ENCODE results near the gene NOM1.
A peak's percentile ranks its signal among the peaks of the same experiment; 100 is the strongest.

Gene NOM1

DNA sequence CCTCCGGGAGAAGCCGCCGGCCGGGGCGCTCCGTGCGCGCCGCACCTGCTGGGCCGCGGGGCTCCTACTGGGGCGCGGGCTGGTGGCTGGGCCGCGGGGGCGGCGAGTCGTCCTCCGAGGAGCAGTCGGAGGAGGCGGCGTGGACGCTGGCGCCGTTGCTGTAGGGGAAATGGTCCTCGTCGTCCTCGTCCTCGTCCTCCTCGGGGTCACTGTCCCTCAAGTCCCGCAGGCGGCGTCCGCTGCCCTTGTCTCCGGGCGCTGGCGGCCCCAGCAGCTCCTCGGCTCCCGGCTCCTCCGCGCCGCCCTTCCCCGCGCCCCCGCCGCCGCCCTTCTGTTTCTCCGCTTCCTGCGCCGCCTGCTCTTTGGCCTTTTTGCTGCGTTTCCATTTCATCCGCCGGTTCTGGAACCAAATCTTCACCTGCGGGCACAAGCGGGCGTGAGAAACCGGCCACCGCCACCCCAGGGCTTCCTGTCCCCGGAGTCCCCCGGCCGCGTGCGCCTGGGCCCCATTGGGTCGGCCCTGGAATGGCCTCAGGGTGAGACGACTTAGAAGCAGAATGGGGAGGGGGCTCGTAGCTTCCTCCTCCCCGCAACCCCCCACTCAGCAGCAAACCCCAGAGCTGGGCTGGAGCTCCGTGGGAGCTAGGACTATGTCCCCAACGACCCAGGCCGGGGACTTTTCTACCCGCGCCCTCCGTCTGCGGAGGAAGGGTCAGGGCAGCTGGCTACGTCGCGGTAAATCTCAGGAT is 56.1 kb downstream of the NOM1 start:
- DNase-seq: no peak

DNA sequence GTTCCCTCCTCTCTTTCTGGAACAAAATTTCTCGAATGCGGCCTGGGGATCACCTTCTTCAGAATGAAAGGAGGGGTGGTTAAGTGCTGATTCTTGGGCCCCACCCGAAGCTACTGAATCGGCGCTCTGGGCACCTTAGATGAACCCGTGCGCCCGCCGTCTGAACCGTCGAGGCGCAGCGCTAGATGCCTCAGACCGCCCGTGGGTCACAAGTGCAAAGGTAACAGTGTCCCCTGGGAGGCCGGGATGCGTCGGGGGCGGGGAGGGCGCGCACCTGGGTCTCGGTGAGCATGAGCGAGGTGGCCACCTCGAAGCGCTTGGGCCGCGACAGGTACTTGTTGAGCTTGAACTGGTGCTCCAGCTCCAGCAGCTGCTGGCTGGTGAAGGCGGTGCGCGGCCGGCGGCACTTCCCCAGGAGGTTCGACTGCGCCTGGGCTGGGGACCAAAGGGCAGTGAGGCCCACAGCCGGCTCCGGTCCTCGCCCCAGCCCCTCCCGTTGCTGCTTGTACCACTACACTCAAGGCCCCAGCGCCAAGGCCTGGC is 56.8 kb downstream of the NOM1 start:
- no peak for DNase-seq

DNA sequence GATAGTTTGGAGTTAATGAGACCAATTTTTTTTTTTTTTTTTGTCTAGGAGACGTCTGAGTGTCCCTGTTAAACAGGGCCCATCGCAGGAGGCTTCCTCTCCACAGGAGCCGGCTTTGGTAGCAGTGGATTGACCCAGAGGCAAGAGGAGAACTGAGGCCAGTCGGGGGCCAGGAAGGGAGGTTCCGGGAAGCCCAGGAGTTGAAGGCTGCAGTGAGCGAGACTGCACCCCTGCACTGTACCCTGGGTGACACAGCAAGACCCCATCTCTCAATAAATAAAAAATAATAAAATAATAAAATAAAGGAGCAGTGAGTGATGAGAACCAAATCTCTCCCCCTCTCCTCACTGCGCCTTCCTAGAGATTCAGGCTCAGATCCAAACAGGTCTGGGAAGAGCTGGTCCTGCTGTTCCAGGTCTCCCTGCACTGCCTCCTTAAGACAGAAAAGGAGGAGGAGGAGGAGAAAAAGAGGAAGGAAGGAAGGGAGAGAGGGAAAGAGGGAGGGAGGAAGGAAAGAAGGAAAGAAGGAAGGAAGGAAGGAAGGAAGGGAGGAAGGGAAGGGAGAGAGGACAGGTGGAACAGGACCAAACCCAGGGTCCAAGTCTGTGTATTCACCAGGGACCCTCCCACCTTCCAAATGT is 57.4 kb downstream of the NOM1 start:
- DNase-seq: no peak

GRCh38 chr7:157007470-157008066 is 58.1 kb downstream of the NOM1 start:
- no peak for DNase-seq

GRCh38 chr7:157008206-157009169 is 59.0 kb downstream of the NOM1 start:
- DNase-seq: no peak

DNA sequence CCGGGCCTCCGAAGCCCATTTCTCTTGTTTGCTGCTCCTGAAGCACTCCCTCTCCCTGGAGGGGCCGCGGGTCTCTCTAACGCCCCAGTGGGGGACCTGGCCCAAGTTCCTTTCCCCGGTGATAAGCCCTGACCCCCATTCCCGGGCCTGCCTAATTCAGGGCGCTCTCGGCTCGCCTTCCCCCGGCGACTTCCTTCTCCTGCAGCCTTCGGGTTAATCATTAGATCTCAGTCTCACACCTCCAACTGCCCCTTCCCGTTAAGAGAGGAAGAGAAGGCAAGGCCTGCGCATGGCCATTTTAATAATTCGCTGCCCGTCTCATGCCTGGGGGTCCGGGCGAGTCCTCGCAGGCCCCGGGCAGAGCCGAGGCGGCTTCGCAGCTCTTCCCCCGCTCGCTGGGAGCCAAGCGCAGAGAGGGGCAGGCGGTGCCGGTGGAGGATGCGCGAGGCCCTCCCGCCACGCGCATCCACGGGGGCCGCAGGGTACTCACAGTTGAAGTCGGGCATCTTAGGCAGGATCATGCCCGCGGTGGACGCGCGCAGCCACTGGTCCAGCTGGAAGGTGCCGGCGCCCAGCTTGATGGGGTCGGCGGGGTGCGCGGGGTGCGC is 59.8 kb downstream of the NOM1 start:
- no peak for DNase-seq

DNA sequence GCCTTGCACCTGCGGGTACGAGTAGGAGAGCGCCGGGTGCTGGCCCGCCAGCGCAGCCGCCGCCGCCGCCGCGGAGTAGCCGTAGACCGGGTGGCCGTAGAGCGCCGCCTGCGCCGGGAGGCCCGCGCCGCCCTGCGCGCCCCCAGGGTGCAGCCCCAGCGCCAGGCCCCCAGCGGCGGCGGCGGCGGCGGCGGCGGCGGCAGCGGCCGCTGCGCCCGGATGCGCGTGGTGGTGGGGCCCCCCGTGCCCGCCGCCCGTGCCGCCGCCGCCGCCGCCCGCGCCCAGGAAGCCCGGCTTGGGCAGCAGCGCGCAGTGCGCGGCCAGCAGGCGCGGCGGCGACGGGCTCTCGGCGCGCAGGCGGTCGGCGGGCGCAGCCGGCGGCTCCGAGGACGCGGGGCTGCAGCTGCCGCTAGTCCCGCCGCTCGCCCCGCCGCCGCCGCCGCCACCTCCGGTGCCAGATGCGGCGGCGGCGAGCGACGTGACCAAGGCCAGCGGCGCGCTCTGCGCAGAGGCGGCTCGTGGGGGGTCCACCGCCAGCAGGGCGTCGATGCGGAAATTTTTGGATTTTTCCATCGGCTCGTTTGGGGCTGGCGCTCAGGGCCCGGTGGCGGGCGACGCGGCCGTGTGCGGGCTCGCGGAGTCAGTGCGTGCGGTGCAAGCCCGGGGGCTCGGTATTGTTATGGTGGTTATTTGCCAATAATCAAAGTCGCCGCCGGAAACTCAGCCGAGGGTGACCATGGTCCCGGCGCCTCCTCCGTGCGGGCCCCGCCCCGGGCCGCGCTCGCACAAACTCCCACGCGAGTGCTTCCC is 60.5 kb downstream of the NOM1 start:
- no peak for DNase-seq

DNA sequence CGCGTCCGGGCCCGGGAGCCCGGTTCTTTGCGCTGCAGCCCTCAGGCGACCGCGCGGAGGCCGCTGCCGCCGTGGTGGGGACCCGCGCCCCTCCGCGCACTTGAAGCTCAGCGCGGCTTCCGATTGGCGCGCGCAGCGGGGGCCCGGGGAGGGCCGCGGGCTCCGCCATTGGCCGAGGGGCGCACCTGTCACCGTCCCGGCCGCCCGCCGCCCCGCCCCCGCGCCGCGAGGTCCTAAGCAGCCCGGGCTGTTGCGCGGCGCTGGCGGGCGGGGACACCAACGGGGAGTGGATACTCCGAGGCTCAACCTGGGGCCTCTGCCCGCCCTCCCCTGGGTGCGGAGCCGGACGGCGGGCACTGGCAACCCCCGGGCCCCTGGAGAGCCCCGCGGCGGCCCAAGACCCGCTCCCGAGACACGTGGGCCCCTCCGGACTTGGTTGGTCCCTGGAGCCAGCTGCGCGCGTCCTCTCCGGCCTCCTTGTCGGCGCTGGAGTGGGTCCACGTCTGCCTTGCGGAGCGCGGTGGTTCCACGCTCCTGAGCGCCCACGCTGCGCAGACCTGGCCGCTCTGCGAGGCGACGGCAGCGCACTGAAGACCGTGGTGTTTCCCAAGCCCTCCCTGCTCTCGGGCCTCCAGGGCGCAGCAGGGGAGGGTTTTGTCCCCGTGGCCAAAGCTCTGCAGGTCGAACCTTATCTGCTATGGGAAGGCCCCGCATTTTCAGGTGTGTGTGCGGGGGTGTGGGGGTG is 61.2 kb downstream of the NOM1 start, which contains the start of gene MNX1:
Gene MNX1, minus strand, starts transcription at position 76 of the 745 bp plus-strand sequence. CDS start 313 bp downstream, outside the sequence.
- DNase-seq: peak; percentile 81

- DNase-seq: no peak
Measured at GRCh38 chr7:157011333-157012112, 62.0 kb downstream of the NOM1 start.

DNA sequence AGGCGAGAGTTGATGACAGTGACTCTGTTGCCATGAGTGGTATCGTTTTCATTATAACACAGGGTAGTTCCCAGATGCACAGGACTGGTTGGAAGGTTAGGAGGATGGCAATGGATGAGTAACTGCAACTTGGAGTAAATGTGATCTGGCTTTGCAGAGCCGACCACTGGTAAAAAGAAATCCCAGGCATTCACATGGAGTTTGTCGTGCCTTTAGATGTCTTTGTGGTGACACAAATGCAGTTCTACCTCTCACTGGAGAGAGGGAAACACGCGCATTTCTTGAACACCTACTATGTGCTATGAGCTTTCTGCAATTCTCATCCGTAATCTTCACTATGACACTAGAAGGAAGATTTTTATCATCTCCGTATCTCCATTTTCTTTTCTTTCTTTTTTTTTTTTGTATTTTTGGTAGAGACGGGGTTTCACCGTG is 62.6 kb downstream of the NOM1 start:
- no peak for DNase-seq

GRCh38 chr7:157013101-157013500 is 63.6 kb downstream of the NOM1 start:
- DNase-seq: no peak

DNA sequence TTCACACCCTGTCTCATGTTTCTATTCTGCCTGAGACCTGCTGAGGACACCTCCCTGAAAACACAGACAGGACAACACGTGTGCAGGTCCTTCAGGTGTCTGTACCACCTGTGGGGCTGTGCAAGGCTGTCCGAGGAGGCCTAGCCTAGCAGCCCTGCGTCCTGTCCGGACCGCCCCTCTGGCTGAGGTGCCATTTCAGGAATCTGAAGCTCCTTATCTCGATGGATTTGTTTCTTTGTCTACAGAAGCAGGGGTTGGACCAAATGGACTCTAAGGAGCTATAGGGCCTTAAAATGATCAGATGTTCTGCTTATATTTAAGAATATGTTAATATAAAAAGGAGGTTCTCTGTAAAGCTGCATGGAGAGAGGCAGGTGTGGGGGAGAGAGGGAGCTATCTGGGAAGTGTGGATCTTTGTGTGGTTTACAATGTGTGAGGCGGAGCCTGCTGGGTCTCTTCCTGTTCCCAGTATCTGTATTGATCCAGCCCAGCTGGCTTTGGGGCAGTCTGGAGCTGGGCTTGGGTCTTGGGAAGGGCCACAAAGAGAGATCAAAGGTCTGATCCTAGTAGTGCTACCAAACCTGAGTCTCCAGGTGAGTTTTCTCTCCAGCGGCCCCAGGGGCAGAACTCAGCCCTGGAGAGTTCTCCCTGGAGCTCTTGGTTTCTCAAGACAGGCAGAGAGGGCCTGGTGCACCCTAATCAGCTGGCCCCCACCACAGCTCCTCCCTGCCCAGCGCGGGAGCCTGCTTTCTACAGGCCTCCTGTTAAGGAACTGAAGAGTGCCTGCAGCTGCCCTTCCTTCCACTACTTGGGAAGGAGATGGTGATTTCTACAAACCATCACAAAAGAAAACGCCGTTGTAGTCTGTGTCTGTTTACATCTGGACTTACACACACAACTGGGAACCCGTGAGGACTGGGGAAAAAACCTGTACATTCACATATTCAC is 64.4 kb downstream of the NOM1 start:
- DNase-seq: no peak

- DNase-seq: no peak
Measured at GRCh38 chr7:157014635-157015555, 65.4 kb downstream of the NOM1 start.

GRCh38 chr7:157016024-157016351 is 66.5 kb downstream of the NOM1 start:
- DNase-seq: no peak

GRCh38 chr7:157016352-157017041 is 67.0 kb downstream of the NOM1 start:
- DNase-seq: no peak

DNA sequence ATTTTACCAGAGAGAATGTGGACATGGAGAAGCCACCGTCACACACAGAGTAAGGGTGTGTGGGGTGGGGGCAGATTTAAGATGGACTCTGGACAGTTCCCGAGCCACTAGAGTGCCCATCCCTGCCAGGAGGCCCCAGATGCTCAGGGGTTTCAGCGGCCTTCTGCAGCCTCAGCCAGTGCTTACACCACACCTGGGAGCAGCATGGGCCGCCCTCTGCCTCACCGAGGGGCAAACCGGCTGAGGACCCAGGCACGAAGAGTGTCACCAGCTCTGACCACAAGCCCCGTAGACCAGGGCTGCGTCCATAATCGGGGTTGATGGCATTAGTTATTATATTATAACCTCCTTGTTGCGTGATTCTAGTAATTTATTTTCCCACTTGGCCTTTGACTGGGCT is 67.6 kb downstream of the NOM1 start:
- DNase-seq: no peak
